Neutrophil (primary cell): ENCODE data around the gene GALNTL6.

Experiments
- H3K27ac ChIP-seq: fragments of 200-600 bp; sonication (generic); 2 replicates; pipeline ENCODE4 v1.5.1; 2016; ENCODE audit warnings: mild to moderate bottlenecking, moderate library complexity
- H3K27me3 ChIP-seq: fragments of 200-600 bp; sonication (generic); 2 replicates; pipeline ENCODE4 v1.6.0; 2016; ENCODE audit warnings: mild to moderate bottlenecking
- H3K36me3 ChIP-seq: fragments of 200-600 bp; sonication (generic); 2 replicates; pipeline ENCODE4 v1.5.1; 2017
- H3K4me1 ChIP-seq, 2 experiments: fragments of 200-600 bp in 1 of 2; sonication (generic) in 1 of 2; 1 replicate in 1 of 2; 2 replicates in 1 of 2; pipeline versions ENCODE4 v1.5.1 to v1.6.1; 2013 to 2016; ENCODE audit warnings: low read depth in 1 of 2, low read length in 1 of 2, mild to moderate bottlenecking in 1 of 2, moderate library complexity in 1 of 2; ENCODE audit not compliant: control insufficient read depth in 1 of 2, insufficient read depth in 1 of 2
- H3K4me3 ChIP-seq, 2 experiments: fragments of 200-600 bp in 1 of 2; sonication (generic) in 1 of 2; 1 replicate in 1 of 2; 2 replicates in 1 of 2; pipeline ENCODE4 v1.5.1; 2013 to 2016; ENCODE audit warnings: low read depth in 1 of 2, low read length in 1 of 2, mild to moderate bottlenecking in 1 of 2, moderate library complexity in 1 of 2
- H3K9me3 ChIP-seq: fragments of 200-600 bp; sonication (generic); 2 replicates; pipeline ENCODE4 v1.5.1; 2016
- TF ChIP-seq, protein P1 (sequence below): fragments of 200-600 bp; sonication (generic); IDR thresholded peaks from 2 replicates; pipeline ENCODE4 v1.5.1; 2016; ENCODE audit warnings: antibody characterized with exemption

The GALNTL6 gene

DNA sequence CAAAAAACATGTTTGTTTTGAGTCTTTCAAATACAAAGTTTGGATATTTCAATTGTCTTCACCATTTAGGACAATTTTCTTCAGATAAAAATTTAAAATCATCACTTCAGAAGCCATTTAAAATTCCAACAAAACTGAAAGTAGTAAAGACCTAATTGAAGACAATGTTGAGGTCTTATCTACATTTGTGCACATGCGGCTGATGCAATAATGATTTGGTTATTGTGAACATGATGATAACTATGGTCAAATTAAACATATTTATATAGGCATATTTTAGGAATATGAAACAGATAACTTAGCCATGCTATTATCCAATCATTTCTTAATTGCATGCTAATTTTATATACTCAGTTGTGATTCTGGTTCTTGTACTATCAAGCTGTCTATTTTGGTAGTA lies 407.5 kb downstream of the GALNTL6 start:
- Histone ChIP-seq H3K27me3 (no peaks in the 10 kb centered on the region), H3K4me1 (no peaks in the 10 kb centered on the region), H3K4me3 (no peak overlapping the region), H3K9me3 (no peaks in the 10 kb centered on the region), H3K36me3 (no peaks in the 10 kb centered on the region), H3K27ac (no peak overlapping the region)
- TF ChIP-seq, protein P1, sequence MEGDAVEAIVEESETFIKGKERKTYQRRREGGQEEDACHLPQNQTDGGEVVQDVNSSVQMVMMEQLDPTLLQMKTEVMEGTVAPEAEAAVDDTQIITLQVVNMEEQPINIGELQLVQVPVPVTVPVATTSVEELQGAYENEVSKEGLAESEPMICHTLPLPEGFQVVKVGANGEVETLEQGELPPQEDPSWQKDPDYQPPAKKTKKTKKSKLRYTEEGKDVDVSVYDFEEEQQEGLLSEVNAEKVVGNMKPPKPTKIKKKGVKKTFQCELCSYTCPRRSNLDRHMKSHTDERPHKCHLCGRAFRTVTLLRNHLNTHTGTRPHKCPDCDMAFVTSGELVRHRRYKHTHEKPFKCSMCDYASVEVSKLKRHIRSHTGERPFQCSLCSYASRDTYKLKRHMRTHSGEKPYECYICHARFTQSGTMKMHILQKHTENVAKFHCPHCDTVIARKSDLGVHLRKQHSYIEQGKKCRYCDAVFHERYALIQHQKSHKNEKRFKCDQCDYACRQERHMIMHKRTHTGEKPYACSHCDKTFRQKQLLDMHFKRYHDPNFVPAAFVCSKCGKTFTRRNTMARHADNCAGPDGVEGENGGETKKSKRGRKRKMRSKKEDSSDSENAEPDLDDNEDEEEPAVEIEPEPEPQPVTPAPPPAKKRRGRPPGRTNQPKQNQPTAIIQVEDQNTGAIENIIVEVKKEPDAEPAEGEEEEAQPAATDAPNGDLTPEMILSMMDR: no peak

DNA sequence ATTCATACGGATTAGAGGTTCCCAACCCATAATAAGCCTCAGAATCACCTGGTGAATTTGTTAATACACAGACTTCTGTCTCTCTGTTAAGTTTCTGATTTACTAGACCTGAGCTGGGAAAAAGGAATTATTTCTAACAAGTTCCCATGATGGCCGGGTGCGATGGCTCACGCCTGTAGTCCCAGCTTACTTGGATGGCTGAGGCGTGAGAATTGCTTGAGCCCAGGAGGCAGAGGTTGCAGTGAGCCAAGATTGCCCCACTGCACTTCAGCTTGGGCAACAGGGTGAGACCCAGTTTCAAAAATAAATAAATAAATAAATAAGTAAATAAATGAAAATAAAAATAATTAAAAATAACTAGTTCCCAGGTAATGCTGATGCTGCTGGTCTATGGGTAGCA lies 412.3 kb downstream of the GALNTL6 start:
- no peaks in the 10 kb centered on the region for H3K9me3 ChIP-seq
- no peaks in the 10 kb centered on the region for H3K4me1 ChIP-seq
- H3K27me3 ChIP-seq: no peaks in the 10 kb centered on the region
- no peaks in the 10 kb centered on the region for H3K36me3 ChIP-seq
- no peak overlapping the region for H3K4me3 ChIP-seq
- H3K27ac ChIP-seq: no peak overlapping the region
- TF ChIP-seq, protein P1: no peak

DNA sequence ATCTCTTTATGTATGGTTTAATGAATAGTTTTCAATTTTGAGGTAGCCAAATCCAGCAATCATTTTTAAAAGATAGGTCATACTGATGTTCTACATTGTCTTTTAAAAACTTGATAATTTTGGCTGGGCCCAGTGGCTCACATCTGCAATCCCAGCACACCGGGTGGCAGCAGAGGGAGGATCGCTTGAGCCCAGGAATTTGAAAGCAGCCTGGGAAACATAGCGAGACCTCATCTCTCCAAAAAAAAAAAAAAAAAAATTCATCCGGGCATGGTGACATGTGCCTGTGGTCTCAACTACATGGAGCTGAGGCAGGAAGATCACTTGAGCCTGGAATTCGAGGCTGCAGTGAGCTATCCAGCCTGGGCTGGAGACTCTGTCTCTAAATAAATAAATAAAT lies 419.8 kb downstream of the GALNTL6 start:
- Histone ChIP-seq H3K36me3 (no peaks in the 10 kb centered on the region), H3K27me3 (no peaks in the 10 kb centered on the region), H3K27ac (no peak overlapping the region), H3K9me3 (no peaks in the 10 kb centered on the region), H3K4me3 (no peak overlapping the region), H3K4me1 (no peaks in the 10 kb centered on the region)
- TF ChIP-seq, protein P1: no peak

DNA sequence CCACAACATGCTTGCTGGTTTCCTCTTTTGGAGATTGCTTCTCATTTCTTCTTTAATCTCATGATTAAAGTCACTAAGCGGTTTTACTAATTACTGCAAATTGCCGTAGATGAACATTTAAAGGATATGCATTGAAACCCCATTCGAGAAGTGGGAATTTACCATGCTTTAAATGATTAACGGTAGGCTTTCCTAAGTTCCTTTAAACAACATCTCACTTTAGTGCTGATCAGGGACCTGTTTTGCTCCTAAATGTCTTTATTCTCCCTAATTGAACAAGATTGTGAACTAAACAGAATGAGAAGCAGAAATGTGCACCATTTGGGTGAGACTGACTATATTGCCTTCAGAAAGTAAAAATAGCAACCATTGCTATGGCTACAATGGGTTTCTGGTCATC lies 430.3 kb downstream of the GALNTL6 start:
- TF ChIP-seq, protein P1: no peak
- H3K27me3 ChIP-seq: no peaks in the 10 kb centered on the region
- H3K4me3 ChIP-seq: no peak overlapping the region

DNA sequence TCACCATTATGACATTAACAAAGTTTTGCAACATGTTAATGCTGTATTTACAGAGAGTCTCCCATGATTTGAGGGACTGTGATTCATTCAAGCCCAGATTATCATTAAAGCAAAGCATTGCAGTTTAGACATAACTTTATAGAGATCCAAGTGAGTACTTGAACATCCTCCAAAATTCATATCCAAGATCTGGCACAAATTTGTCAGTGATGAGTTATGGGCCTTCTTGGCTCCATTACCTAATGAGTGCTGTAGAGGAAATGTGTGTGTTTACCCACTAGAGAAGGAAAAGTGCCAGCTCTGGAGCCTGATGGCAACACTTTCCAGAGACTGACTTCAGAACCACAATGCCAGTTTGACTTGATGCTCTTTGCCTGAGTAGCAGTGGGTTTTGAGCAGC lies 432.3 kb downstream of the GALNTL6 start:
- no peaks in the 10 kb centered on the region for H3K9me3 ChIP-seq
- no peaks in the 10 kb centered on the region for H3K27me3 ChIP-seq
- H3K36me3 ChIP-seq: no peaks in the 10 kb centered on the region
- H3K4me3 ChIP-seq: no peak overlapping the region
- TF ChIP-seq, protein P1: no peak
- H3K27ac ChIP-seq: no peak overlapping the region
- H3K4me1 ChIP-seq: no peaks in the 10 kb centered on the region

More for the DNA sequence above, 430.3 kb downstream of the GALNTL6 start:
- H3K4me1 ChIP-seq: no peaks in the 10 kb centered on the region
- no peak overlapping the region for H3K27ac ChIP-seq
- H3K36me3 ChIP-seq: no peaks in the 10 kb centered on the region
- H3K9me3 ChIP-seq: no peaks in the 10 kb centered on the region

DNA sequence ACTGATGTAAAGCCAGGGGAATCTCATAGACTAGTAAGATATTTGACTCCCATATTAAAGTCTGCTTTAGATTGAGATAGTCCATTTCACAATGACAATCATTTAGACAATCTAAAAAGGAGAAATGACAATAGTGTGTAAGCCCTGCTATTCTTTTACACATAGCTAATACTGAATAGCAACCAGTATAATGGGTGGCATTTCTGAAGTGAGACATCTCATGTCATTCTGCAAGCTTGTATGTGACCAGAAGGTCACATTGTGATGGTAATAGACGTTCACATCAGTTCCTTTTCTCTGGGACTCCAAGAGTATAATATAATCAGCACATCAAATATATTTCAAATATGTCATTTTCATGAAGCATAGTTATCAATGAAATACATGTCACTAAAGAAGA lies 440.2 kb downstream of the GALNTL6 start:
- Histone ChIP-seq H3K4me1 (no peaks in the 10 kb centered on the region), H3K36me3 (no peaks in the 10 kb centered on the region)
- TF ChIP-seq, protein P1: no peak

More for the DNA sequence above, 440.2 kb downstream of the GALNTL6 start:
- no peak overlapping the region for H3K4me3 ChIP-seq
- no peaks in the 10 kb centered on the region for H3K9me3 ChIP-seq
- H3K27me3 ChIP-seq: no peaks in the 10 kb centered on the region
- H3K27ac ChIP-seq: no peak overlapping the region
